ENCODE results near the gene KASH5.

The KASH5 gene

GRCh38 chr19:49422407-49423070 is 34.5 kb downstream of the KASH5 start:
- Histone ChIP-seq H3K4me3 (ENCODE audit: insufficient read depth, low read depth, low read length) (peak overlapping the region; percentile 24), H3K9me3 (ENCODE audit: control insufficient read depth, low read length) (no peaks in the 10 kb centered on the region), H3K27me3 (ENCODE audit: control insufficient read depth, insufficient read depth, low read length, poor library complexity, severe bottlenecking) (peaks cover 77% of the 10 kb centered on the region), H3K4me1 (ENCODE audit: control insufficient read depth, insufficient read depth, low read length) (peaks cover 30% of the 10 kb centered on the region), H3K36me3 (ENCODE audit: control insufficient read depth, insufficient read depth, low read length) (no peaks in the 10 kb centered on the region), H3K27ac (ENCODE audit: insufficient read depth, low read depth, low read length, poor library complexity, severe bottlenecking) (no peak overlapping the region)
- WGBS, 2 experiments, result 3% methylated on average over 58 of the region's 58 CpGs

GRCh38 chr19:49423071-49423984 is 35.3 kb downstream of the KASH5 start, which contains the start of gene PTH2:
Gene PTH2, minus strand, starts transcription at chr19:49423441. Its CDS starts 102 bp downstream, at chr19:49423339.
- peaks cover 84% of the 10 kb centered on the region for H3K27me3 ChIP-seq (ENCODE audit: control insufficient read depth, insufficient read depth, low read length, poor library complexity, severe bottlenecking)
- H3K4me3 ChIP-seq (ENCODE audit: insufficient read depth, low read depth, low read length), result peak within 1 kb of the TSS; percentile 24
- WGBS, 2 experiments, result 11 to 12% methylated on average over 42 of the region's 42 CpGs
- no peak within 1 kb of the TSS for H3K27ac ChIP-seq (ENCODE audit: insufficient read depth, low read depth, low read length, poor library complexity, severe bottlenecking)
- no peaks in the 10 kb centered on the region for H3K36me3 ChIP-seq (ENCODE audit: control insufficient read depth, insufficient read depth, low read length)
- peaks cover 30% of the 10 kb centered on the region for H3K4me1 ChIP-seq (ENCODE audit: control insufficient read depth, insufficient read depth, low read length)
- no peaks in the 10 kb centered on the region for H3K9me3 ChIP-seq (ENCODE audit: control insufficient read depth, low read length)

GRCh38 chr19:49423985-49424303 is 35.9 kb downstream of the KASH5 start:
- H3K4me3 ChIP-seq (ENCODE audit: insufficient read depth, low read depth, low read length), result no peak overlapping the region
- H3K9me3 ChIP-seq (ENCODE audit: control insufficient read depth, low read length), result no peaks in the 10 kb centered on the region
- WGBS, 2 experiments, result 11 to 15% methylated on average over 3 of the region's 3 CpGs
- peaks cover 88% of the 10 kb centered on the region for H3K27me3 ChIP-seq (ENCODE audit: control insufficient read depth, insufficient read depth, low read length, poor library complexity, severe bottlenecking)
- no peaks in the 10 kb centered on the region for H3K36me3 ChIP-seq (ENCODE audit: control insufficient read depth, insufficient read depth, low read length)
- H3K4me1 ChIP-seq (ENCODE audit: control insufficient read depth, insufficient read depth, low read length), result peaks cover 33% of the 10 kb centered on the region
- no peak overlapping the region for H3K27ac ChIP-seq (ENCODE audit: insufficient read depth, low read depth, low read length, poor library complexity, severe bottlenecking)

GRCh38 chr19:49425178-49425577 is 37.1 kb downstream of the KASH5 start, which contains the start of gene GFY:
Gene GFY, plus strand, starts transcription at chr19:49425388. Its CDS starts 1,043 bp downstream, at chr19:49426431.
- no peaks in the 10 kb centered on the region for H3K36me3 ChIP-seq (ENCODE audit: control insufficient read depth, insufficient read depth, low read length)
- peaks cover 33% of the 10 kb centered on the region for H3K4me1 ChIP-seq (ENCODE audit: control insufficient read depth, insufficient read depth, low read length)
- WGBS, 2 experiments, result 43 to 49% methylated on average over 7 of the region's 7 CpGs
- no peak within 1 kb of the TSS for H3K4me3 ChIP-seq (ENCODE audit: insufficient read depth, low read depth, low read length)
- H3K27ac ChIP-seq (ENCODE audit: insufficient read depth, low read depth, low read length, poor library complexity, severe bottlenecking), result no peak within 1 kb of the TSS
- H3K9me3 ChIP-seq (ENCODE audit: control insufficient read depth, low read length), result no peaks in the 10 kb centered on the region
- peaks cover 99% of the 10 kb centered on the region for H3K27me3 ChIP-seq (ENCODE audit: control insufficient read depth, insufficient read depth, low read length, poor library complexity, severe bottlenecking)

GRCh38 chr19:49425922-49426592 is 38.0 kb downstream of the KASH5 start:
- H3K27me3 ChIP-seq (ENCODE audit: control insufficient read depth, insufficient read depth, low read length, poor library complexity, severe bottlenecking), result peaks cover 99% of the 10 kb centered on the region
- no peak overlapping the region for H3K4me3 ChIP-seq (ENCODE audit: insufficient read depth, low read depth, low read length)
- H3K9me3 ChIP-seq (ENCODE audit: control insufficient read depth, low read length), result no peaks in the 10 kb centered on the region
- H3K27ac ChIP-seq (ENCODE audit: insufficient read depth, low read depth, low read length, poor library complexity, severe bottlenecking), result no peak overlapping the region
- no peaks in the 10 kb centered on the region for H3K36me3 ChIP-seq (ENCODE audit: control insufficient read depth, insufficient read depth, low read length)
- peaks cover 36% of the 10 kb centered on the region for H3K4me1 ChIP-seq (ENCODE audit: control insufficient read depth, insufficient read depth, low read length)
- WGBS, 2 experiments, result 5 to 8% methylated on average over 30 of the region's 30 CpGs

GRCh38 chr19:49427339-49427738 is 39.3 kb downstream of the KASH5 start:
- Histone ChIP-seq H3K4me3 (ENCODE audit: insufficient read depth, low read depth, low read length) (no peak overlapping the region), H3K4me1 (ENCODE audit: control insufficient read depth, insufficient read depth, low read length) (peaks cover 38% of the 10 kb centered on the region), H3K27ac (ENCODE audit: insufficient read depth, low read depth, low read length, poor library complexity, severe bottlenecking) (no peak overlapping the region), H3K27me3 (ENCODE audit: control insufficient read depth, insufficient read depth, low read length, poor library complexity, severe bottlenecking) (peaks cover 99% of the 10 kb centered on the region), H3K36me3 (ENCODE audit: control insufficient read depth, insufficient read depth, low read length) (no peaks in the 10 kb centered on the region), H3K9me3 (ENCODE audit: control insufficient read depth, low read length) (no peaks in the 10 kb centered on the region)
- 66 to 72% methylated on average over 12 of the region's 12 CpGs for WGBS, 2 experiments

GRCh38 chr19:49427855-49428546 is 40.0 kb downstream of the KASH5 start:
- no peak overlapping the region for H3K27ac ChIP-seq (ENCODE audit: insufficient read depth, low read depth, low read length, poor library complexity, severe bottlenecking)
- no peaks in the 10 kb centered on the region for H3K36me3 ChIP-seq (ENCODE audit: control insufficient read depth, insufficient read depth, low read length)
- 1% methylated on average over 45 of the region's 45 CpGs for WGBS, 2 experiments
- H3K4me1 ChIP-seq (ENCODE audit: control insufficient read depth, insufficient read depth, low read length), result peaks cover 32% of the 10 kb centered on the region
- no peaks in the 10 kb centered on the region for H3K9me3 ChIP-seq (ENCODE audit: control insufficient read depth, low read length)
- H3K4me3 ChIP-seq (ENCODE audit: insufficient read depth, low read depth, low read length), result peak overlapping the region; percentile 42
- peaks cover 99% of the 10 kb centered on the region for H3K27me3 ChIP-seq (ENCODE audit: control insufficient read depth, insufficient read depth, low read length, poor library complexity, severe bottlenecking)

- Histone ChIP-seq H3K9me3 (ENCODE audit: control insufficient read depth, low read length) (no peaks in the 10 kb centered on the region), H3K4me1 (ENCODE audit: control insufficient read depth, insufficient read depth, low read length) (peaks cover 24% of the 10 kb centered on the region), H3K27ac (ENCODE audit: insufficient read depth, low read depth, low read length, poor library complexity, severe bottlenecking) (no peak overlapping the region), H3K4me3 (ENCODE audit: insufficient read depth, low read depth, low read length) (peak overlapping the region; percentile 42), H3K36me3 (ENCODE audit: control insufficient read depth, insufficient read depth, low read length) (no peaks in the 10 kb centered on the region), H3K27me3 (ENCODE audit: control insufficient read depth, insufficient read depth, low read length, poor library complexity, severe bottlenecking) (peaks cover 99% of the 10 kb centered on the region)
- WGBS, 2 experiments, result 12 to 19% methylated on average over 29 of the region's 29 CpGs
Observed at GRCh38 chr19:49428547-49429451, 40.8 kb downstream of the KASH5 start.

- peaks cover 96% of the 10 kb centered on the region for H3K27me3 ChIP-seq (ENCODE audit: control insufficient read depth, insufficient read depth, low read length, poor library complexity, severe bottlenecking)
- peaks cover 21% of the 10 kb centered on the region for H3K4me1 ChIP-seq (ENCODE audit: control insufficient read depth, insufficient read depth, low read length)
- no peaks in the 10 kb centered on the region for H3K9me3 ChIP-seq (ENCODE audit: control insufficient read depth, low read length)
- no peak overlapping the region for H3K4me3 ChIP-seq (ENCODE audit: insufficient read depth, low read depth, low read length)
- 83 to 84% methylated on average over 9 of the region's 9 CpGs for WGBS, 2 experiments
- no peaks in the 10 kb centered on the region for H3K36me3 ChIP-seq (ENCODE audit: control insufficient read depth, insufficient read depth, low read length)
- H3K27ac ChIP-seq (ENCODE audit: insufficient read depth, low read depth, low read length, poor library complexity, severe bottlenecking), result no peak overlapping the region
Observed at GRCh38 chr19:49430172-49430677, 42.2 kb downstream of the KASH5 start.
